Endometrium (tissue), 2 donors: ENCODE data around the gene VSTM2B.
"Not testable (repeated sequence)": the region's sequence is repeated elsewhere in the genome, so short reads cannot be mapped to it uniquely, and the experiment has no call there.

Experiments
- FAIRE-seq: peaks from 2 replicates; lab custom pipeline; 2012; peaks lifted over from hg19 to GRCh38; lab: Jason Lieb, UNC
- donor health status: control.
- donor health status: control.

The VSTM2B gene

DNA sequence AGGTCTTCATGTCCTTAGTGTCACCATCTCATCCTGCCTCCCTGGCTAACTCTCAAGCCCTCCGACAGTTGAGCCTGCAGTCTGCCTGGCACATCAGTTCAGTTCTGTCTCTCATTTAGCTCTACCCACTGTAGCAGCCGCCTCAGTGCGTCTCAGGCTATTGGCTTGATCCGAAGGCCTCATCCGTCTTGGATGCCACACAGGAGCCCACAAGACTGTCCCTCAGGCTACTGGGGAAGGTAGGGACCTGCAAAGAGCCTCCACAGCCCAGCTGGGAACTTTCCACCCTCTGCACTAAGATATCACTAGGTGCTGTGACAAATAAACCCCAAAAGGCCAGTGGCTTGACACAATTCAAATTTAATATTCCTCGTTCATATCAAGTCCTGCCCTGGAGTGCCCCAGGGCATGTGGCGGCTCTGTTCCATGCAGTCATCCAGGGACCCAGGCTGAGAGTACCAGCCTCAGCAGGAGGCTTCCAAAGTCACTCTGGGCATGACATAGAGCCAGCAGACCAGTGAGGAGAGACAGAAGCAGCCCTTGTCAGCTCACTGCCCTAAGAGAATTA lies 5.7 kb downstream of the VSTM2B start:
- FAIRE-seq, result no peak

DNA sequence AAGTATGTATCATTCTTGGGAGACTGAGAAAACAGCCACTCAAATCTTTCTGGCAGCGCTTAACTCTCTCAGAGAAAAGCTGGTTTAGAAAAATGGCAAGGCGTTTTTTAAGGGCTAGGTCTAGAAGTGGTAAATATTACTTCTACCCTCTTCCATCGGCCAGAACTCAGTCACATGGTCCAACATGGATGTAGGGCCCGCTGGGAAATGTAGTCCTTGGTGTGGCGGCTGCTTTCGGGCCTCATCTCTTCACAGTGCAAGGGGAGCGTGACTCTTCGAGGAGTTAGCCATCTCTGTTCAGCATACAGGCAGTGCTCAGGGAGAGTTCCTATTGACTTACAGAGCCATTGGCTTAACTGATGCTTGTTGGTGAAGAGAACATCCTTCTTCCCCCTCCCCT lies 6.3 kb downstream of the VSTM2B start:
- FAIRE-seq, result no peak

DNA sequence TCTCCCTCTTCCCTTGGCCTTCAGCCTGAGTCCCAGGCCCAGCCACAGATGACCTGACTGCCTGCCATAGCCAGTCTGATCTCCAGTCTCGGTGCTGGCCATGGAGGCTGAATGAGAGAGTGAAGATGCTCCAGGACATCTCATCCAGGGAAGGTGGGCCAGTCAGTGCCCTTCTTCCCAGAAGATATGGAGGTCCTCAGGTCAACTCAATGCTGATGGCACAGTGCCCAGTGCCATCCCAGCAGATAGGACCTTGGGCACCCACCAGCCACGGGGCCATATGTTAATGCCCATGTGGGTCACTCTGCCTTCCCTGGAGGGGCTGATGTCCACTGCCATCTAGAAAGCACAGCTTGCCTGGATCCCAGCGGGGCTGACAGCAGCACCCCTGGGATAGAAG lies 7.2 kb downstream of the VSTM2B start:
- no peak for FAIRE-seq

DNA sequence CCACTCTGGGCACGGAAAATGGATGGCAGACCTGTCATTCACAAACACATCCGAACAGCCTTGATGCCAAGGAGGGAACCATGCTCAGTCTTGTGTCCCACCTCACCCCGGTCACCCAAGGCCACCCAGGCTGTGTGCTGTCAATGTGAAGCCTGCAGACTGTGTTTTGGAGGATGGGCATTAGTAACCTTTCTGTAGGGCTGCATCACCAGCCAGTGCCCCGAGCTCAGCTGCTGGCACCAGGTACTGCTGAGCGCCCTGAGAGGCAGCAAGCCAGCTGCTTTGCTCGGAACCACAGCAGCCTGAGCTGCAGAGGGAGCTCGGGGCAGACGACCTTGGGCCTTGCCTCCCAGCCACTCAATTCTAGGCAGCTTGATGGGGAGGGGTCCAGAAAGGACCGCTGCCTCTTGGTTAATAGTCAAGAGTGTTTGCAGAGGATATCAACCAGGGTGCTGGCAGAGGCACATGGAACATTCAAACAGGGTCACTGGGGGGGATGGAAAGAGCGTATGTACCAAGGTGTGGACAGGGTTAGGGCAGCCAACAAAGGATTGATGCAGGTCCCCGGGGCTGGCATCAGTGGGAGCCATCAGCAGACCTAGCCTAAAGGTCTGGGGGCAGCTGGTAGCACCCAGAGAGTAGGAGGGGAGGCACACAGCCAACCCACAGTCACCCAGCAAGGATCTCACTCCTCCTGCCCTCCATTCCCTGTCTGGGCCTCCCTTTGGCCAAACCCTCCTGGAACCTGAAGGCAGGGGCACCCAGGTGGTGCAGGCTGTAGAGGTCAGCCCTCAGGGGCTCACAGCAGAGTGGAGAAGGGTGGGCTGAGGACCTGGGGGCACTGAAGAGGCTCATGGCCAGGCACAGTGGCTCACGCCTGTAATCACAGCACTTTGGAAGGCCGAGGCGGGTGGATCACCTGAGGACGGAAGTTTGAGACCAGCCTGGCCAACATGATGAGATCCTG lies 8.1 kb downstream of the VSTM2B start:
- no peak for FAIRE-seq

DNA sequence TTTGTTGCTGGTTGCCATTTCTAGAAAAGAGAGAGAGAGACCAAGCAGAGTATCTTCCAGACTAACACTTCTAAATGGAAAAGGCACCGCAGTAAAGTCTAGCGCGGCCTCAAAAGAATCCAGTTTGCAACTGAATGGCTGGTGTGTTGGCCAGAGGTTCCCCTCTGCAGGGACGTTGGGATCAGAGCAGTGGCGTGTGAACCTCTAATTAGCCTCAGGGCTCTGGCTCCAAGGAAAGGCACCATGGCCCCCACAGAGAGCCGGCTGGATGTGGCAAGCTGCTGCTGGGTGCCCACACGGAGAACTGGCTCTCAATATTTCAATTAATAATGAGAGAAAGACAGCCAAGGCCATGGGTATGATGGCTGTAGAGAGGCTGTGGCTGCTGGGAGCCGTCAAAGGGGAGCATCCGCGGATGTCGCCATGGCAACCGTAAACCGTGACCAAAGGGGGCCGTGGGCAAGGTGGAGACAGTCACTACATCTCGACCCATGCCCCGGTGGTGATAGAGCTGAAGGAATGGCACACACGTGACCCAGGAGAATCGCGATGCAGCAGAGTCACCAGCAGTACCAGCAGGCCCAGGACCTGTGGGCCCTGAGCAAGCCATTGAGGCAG lies 9.5 kb downstream of the VSTM2B start:
- no peak for FAIRE-seq

DNA sequence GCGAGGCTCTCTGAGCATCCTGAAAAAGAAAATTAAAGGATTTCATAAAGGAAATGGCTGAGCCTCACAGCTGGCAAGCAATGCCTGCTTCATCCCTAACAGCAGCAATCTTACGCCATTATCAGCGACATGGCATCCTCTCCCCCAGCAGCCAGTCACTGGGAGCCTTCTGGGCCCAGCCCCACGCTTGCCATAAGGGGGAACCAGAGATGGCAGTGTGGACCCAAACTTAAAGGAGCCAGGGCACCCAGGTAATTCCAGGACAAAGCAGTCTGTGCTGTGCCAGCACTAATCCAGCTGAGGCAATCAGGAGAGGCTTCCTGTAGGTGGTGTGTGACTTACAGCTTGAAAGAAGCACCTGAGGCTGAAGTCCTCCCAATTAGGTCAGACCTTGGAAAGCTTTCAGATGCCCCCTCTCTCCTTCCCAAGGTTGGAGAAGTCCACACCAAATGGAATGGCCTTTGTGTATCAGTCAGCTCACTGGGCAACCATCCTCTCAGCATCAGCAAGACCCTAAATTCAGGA lies 10.3 kb downstream of the VSTM2B start:
- FAIRE-seq, result no peak

DNA sequence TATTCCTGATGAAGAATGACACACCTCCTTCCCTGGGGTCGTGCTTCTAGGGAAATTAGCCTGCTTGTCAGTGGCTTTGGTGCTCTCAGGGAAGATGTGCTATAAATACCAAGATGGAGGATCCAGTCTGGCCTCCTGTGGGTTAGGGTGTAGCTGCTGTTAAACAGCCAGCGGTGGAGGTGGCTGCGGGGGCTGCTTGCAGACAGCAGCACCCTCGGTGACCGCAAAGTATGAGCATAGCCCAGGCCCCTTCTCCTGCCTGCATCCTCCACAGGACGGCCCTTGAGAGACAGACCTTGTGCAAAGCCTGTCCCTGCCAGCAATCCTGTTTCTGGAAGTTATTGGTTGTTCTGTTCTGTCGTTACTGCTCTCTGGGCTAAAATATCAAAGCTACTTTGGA lies 11.4 kb downstream of the VSTM2B start:
- no peak for FAIRE-seq

DNA sequence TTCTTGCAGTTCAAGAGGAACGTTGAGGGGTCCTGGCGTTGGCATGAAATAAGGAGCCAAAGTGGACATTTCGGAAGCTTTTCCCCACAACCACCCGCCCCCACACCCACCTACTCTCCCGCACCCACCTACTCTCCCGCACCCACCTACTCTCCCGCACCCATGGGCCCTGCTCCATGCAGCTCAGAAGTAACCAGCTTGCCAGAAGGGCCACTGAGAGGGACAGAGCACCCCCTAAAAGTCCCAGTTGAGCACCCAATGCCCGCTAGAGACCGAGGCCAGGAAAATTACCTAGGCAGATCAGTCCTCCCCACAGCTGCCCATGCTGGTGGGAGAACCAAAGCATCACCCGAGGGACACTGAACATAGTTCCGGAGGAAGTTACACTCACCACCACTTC lies 11.8 kb downstream of the VSTM2B start:
- no peak for FAIRE-seq

DNA sequence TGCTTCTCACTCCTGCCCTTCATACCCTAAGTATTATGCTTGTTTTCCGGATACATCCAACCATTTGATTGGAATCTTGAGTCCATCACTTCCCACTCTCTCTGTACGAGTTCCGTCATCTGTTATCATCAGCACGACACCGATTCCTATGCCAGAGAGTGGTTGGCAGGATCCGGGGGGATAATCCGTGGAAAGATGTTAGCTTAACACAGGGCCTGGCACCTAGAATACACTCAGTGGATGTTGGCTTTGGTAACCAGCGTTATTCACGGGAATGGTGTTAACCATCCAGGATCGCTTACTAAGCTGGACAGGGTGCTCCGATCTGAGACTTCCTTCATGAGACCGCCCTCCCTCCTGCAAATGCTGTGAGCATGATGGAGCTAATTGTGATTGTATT lies 12.4 kb downstream of the VSTM2B start:
- FAIRE-seq, result no peak

DNA sequence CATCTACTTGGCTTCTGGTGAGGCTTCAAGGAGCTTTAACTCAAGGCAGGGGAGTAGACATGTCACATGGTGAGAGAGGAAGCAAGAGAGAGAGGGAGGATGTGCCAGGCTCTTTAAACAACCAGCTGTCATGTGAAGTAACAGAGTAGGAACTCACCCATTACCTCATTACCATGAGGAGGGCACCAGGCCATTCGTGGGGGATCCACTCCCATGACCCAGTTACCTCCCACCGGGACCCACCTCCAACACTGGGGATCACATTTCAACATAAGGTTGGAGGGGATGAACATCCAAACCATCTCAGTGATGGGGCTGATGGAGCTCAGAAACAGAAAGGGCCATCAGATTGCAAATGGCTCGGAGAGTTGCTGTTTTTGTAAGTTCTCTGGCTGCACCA lies 12.9 kb downstream of the VSTM2B start:
- no peak for FAIRE-seq

DNA sequence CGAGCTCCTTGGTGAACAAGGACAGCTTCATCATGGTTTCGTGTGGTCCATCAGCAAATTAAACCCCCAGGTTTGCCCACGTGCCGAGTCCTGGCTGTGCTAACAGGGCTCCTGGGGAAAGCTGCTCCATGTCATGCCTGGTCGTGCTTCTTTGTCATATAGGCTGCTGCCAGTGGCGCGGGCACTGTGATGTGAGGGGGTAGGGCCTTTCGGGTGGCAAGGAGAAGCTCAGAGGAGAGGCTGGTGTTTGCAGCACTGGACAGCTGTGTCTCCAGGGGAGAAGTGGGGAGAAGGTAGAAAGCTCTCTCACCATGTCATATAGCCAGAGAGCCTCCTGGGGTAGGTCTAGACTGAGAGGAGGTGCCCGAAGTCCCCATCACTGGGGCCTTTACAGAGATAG lies 13.3 kb downstream of the VSTM2B start:
- FAIRE-seq, result no peak

DNA sequence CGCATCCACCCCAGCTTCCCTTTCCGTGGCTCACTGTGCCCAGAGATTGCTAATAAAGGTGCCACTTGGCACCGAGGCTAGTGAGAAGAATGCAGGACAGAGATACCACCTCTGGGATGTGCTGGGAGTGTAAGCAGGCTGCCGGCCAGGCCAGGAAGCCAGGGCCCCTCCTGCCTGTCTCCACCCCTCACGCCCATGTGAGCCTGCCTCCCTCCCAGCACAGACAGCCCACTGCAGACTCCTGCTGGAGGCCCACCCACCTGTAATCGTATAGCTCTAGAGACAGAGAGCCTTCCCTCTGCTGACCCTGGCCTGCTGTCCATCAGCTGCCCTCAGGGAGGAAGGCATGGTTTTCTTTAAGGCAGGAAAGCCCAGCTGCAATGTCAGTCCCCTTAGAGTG lies 13.9 kb downstream of the VSTM2B start:
- no peak for FAIRE-seq

DNA sequence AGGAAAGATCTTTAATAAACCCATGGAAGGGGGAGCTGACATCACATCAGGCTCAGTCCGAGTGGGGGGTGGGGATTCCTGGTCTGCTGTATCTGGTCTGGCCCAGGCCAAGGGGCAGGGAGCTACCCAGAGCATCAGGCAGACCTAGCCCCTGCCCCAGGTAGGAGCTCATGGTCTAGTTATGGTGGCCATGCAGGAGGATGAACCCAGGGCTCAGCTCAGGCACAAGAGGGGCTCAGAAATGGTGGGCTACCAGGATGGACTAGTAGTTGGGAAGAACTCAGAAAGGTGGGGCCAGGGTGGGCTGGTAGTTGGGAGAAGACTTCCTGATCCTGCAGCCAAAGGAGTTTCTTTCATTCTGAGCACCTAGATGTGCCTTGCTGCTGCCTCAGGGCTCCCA lies 14.3 kb downstream of the VSTM2B start:
- no peak for FAIRE-seq

DNA sequence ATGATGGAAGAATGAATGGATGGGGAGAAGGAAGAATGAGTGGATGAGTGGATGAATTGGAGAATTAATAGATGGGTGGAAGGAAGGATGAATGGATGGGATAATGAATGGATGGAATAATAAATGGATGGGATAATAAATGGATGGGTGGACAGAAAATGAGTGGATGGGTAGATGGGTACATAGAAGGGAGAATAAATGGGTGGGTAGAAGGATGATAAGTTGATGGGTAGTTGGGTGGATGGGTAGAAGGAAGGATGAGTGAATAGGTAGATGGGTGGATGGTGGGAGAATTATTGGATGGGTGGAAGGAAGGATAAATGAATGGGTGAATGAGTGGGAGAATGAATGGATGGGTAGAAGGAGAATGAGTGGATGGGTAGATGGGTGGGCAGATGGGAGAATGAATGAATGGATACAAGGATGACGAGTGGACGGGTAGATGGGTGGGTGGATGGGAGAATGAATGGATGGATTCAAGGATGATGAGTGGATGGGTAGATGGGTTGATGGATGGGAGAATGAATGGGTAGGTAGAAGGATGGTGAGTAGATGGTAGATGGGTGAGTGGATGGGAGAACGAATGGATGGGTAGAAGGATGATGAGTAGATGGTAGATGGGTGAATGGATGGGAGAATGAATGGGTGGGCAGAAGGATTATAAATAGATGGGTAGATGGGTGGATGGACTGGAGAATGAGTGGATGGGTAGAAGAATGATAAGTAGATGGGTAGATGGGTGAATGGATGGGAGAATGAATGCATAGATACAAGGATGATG lies 15.9 kb downstream of the VSTM2B start:
- FAIRE-seq, result no peak

DNA sequence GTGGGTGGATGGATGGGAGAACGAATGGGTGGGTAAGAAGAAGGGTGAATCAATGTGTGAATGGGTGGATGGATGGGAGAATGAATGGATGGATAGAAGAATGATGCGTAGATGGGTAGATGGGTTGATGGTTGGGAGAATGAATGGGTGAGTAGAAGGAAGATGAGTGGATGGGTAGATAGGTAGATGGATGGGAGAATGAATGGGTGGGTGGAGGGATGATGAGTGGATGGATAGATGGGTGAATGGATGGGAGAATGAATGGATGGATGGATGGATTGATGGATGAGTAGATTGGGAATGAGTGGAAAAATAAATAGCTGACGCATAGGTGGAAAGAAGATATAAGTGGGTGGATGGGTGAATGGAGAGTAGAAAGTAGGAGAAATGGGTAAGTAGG lies 16.5 kb downstream of the VSTM2B start:
- no peak for FAIRE-seq

DNA sequence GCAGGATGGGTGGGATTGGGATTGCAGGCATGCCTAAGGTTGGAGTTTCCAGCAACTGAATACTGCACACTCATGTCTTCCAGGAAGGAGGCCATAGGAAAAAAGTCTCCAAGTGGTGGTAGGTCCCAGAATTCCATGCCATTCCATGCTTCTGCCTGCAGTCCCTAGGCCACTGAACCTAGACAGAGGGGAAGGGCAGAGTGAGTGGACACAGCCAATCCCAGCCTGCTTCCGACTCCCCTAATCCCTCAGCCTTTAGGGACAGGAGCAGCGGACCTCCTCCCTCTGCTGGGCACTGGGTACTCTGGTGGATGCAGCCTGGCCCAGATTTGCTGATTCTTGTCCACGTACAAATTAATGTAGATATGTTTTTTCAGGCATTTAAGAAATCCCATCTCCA lies 17.0 kb downstream of the VSTM2B start:
- FAIRE-seq, result no peak

DNA sequence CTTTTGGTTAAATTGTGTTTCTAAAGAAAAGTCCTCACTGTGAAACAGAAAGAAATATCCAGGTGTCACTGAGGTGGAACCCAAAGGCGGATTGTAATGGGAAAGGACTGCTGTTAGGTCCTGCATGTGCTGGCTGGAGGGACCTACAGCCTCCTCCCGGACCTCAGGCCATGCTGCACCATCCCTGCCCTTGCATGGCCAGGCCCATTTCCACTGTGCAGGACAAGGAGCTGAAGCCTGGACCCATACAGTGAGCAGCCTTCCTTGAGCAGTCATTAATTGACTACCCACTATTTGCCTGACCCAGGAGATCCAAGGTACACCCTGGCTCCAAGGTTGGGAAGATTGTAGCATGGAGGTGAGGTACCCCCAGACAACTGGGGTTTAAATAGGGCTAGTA lies 17.6 kb downstream of the VSTM2B start:
- no peak for FAIRE-seq

DNA sequence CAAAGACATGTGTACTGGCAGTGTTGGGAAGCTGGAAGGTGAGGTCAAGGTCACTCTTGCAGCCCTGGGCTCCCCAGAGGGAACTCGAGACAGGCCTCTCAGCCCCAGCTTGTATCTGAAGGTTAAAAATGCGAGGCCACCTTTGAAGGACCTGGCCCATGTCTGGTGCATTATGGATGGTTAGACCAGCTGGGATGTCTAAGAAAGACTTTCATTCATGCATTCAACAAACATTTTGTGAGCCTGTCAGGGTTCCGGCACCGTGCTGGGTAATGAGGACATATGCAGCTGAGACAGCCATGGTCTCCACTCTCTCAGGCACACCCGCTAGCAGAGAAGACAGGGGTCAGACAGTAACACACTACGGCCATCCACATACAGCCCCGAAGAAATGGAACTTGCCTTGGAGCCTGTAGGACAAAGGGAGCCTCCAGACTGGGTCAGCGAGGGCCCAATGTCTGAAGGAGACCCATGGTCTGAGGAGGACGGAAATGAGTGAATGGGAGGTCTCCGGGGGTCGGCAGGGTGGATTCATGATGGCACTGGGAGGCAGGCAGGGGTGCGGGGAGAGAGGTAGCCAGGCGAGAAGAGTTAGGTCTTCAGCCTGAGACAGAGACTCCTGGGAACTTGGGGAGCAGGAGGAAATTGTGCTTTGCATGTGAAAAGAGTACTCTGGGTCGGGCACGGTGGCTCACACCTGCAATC lies 19.0 kb downstream of the VSTM2B start:
- no peak for FAIRE-seq

DNA sequence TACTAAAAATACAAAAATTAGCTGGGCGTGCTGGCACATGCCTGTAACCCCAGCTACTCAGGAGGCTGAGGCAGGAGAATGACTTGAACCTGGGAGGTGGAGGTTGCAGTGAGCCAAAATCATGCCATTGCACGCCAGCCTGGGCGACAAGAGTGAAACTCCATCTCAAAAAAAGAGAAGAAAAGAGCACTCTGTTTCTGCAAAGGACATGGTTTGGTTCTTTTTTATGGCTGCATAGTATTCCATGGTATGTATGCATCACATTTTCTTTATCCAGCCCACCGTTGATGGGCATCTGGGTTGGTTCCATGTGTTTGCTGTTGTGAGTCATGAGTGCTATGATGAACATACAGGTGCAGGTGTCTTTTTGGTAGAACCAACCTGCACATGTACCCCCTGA lies 19.7 kb downstream of the VSTM2B start:
- FAIRE-seq, result not testable (repeated sequence)

DNA sequence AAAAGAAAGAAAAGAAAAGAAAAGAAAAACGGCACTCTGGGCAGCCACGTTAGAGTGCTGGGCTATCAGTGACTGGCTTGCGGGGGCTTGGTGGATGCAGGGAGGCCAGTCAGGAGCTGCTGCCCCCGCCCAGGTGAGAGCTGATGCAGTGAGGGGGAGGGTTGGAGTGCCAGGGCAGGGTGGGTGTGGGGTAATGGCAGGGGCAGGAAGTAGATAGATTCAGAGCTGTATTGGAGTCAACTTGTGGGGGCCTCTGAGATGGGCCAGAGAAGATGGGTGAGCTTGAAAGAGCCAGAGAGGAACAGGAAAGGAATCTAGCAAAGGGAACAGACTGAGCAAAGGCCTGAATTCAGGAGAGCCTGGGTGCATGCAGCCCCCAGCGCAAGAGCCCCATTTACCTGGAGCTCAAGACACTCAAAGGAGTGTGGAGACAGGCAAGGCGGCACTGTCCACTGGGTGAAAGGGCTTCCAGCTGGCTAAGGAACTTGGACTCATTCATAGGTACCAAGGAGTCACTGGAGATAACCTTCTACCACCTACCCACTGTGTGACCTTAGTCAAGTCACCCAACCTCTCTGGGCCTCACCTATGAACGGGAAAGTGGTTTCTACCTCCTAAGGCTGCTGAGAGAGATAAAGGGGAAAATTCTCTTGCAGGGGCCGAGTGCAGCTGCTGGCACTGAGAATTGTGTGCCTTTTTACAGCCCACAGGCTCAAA lies 20.2 kb downstream of the VSTM2B start:
- no peak for FAIRE-seq

DNA sequence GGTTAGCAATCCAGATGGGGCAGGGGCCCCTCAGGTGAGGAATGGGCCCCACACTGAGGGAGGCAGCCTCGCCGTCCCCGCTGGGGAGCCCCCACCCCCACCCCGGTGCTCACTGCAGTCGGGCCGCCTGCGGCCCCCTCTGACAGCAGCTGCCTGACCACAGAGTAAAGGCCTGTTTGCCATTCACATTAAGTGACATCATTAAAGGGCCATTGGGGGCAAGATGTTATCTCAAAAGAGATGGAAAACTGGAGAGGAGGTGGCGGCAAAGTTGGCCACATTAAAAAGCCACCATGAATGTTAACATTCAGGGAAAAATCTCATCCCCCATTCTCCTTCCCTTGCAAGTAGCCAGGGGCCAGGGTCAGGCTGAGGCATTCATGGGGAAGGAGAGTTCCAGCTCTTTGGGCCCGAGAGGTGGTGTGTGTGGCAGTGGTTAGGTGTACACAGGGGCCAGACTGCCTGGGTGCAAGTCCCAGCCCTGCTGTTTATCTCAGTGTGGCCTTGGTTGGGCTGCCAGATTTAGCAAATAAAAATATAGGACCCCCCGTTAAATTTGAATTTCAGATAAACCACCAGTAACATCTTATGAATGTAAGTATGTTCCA lies 20.9 kb downstream of the VSTM2B start:
- no peak for FAIRE-seq
